GM19324 (cell line): ENCODE results near the gene CENPP.
"Not testable (repeated sequence)": the region's sequence is repeated elsewhere in the genome, so short reads cannot be mapped to it uniquely, and the experiment has no call there.

ENCODE experiments used
- ATAC-seq: cut with Tn5 transposase; IDR thresholded peaks from one replicate; pipeline ENCODE4 v1.9.1; 2021; ENCODE audit warnings: mild to moderate bottlenecking, moderate library complexity; ENCODE audit not compliant: unreplicated experiment, low FRiP score

Gene CENPP

DNA sequence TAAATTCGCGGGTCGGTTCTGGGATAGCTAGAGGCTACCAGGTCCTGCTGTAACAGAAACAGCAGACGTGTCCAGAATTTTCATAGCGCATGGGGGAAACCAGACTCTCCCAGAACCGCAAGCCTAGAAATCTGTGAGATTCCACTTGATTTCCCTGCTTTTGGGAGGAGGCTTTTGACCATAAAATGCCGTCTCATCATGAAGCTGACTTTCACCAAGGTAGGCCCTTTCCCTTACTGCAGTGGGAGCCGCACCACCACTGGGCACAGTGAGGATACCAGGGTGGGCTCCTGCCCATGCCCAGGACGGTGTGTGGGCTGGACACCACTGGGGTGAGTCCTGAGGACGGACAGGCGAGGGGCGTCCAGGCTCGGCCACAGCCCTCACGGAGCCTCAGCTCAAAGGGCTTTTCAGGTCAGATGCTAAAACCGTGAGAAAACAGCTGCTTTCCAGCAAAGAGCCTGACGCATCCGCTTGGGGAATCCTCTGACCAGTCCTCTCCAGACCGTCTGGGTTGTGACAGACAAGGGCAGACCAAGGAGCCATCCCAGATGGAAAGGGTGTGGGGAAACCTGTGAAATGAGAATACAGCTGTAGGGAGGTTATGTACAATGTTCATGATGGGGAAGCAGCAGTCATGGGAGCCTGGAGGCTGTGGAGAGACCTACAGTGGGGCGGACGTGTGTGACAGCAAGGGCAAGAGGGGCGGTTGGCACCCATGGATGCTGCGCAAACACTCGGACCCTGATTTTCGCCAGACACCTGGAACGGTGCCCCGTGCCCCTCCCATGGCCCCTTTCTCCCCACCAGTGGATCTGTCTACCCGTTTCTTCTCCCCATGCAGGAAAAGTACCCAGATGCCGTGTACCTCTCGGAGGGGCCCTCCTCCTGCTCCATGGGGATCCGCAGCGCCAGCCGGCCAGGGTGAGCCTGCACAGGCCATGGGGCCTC, 285.0 kb downstream of the CENPP start:
- no peak for ATAC-seq

DNA sequence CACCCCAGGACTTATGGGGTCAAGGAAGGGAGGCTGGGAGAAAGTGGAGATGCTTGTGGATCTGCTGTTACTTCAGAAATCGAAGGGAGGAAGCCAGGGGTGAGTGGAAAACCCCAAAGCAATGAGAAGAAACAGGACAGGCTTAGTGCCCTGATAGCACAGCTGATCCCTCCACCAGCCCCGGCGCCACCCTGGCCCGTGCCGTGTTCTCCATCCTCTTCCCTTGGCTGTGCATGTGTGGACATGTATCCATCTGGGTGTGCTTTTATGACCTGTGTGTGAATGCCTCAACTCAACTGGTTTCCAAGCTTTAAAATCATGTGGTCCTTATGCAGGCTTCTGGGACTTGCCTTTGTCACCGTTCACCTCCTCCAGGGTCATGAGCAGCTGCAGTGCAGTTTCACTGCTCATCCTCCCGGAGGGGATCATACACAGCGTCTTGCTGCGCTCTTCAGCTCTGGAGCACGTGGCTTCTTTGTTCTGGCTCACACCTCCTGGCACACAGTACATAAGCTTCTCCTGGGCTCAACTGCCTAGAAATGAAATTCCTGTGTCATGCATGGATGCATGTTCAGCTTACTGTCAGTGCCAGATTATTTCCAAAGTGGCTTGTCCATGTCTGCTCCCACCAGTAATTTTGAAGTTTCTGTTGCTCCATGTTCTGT, 286.0 kb downstream of the CENPP start:
- ATAC-seq = no peak

- ATAC-seq = no peak
Measured at GRCh38 chr9:92612292-92612691, 286.5 kb downstream of the CENPP start.

DNA sequence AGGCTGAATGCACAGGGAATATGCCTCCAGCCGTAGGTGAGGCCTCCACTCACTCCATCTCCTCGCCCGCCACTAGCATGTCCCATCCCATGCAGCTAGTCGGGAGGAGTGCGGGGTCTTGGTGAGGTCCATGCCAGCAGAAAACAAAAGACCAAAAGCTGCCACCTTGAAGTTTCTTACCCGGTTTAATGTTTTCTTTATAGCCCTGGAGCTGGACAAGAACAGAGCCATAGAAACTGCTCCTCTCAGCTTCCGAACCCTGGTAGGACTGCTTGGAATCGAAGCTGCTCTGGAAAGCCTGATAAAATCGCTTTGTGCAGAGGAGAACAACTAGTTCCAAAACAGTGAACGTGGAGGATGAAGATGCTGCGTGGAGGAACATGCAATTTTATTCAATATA, 287.1 kb downstream of the CENPP start:
- ATAC-seq = no peak

- no peak for ATAC-seq
Measured at GRCh38 chr9:92613268-92614122, 287.7 kb downstream of the CENPP start.

GRCh38 chr9:92614123-92614510, 288.4 kb downstream of the CENPP start:
- ATAC-seq = no peak

DNA sequence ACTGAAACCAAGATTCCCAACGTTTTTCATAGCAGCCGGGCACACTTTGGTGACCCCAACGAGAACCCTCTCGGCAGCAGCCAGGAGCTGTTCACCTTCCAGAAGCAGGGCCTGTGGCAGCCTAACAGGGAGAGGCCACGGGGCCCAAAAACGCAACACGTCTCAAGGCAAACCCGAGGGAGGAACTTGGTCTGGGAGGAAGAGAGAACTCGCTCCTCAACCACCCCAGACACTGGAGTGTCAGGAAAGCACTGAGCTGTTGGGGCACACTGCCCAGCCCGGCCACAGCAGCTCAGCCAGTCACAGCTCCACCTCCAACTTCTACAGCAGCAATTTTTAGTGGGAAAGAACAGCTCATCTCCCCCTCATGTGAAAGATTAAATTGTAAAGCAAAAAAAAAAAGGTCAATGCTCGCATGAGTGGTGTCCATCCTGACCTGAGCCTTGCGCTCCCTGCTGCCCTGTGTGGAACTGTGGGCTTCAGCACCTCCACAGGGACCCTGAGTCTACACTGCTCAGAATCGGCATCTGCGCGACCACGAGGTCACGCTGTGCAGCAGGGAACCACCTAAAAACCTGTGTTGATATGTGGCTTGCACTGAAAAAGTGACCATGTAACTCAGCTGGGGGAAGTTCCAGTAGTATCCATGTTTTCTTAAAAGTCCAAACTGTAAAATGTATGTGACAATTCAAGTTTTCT, 289.2 kb downstream of the CENPP start:
- ATAC-seq = no peak

GRCh38 chr9:92615790-92616189, 290.0 kb downstream of the CENPP start:
- ATAC-seq = no peak

GRCh38 chr9:92616199-92616641, 290.5 kb downstream of the CENPP start:
- no peak for ATAC-seq

- ATAC-seq = no peak
Measured at GRCh38 chr9:92616655-92617111, 290.9 kb downstream of the CENPP start.

GRCh38 chr9:92617195-92617813, 291.6 kb downstream of the CENPP start:
- ATAC-seq = no peak

DNA sequence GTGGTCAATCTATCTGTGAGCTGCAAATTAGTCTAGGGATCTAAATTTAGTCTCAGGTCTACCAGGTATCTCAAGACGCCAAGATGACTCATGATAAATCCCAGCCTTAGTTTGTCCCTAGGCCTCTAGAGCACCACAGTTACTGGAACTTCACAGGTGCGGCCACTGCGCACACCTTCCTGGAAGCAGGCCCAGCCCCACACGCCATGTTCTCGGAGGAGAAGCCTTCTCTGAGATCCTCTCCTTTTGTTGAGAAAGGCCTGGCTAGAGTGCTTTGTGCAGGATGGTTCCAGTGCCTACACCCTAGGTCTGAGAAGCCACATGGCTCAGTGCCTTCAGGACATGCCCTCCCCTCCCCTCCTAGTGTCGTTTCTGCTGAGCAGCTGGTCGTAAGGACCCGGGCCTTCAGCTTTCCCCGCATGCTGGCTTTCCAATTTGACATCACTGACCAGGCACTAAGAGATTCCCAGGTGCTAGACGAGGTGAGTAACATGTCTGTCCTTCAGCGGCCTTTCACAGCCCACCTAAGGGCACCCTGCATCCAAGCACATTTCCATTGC, 292.3 kb downstream of the CENPP start:
- no peak for ATAC-seq

- ATAC-seq = no peak
Measured at GRCh38 chr9:92618633-92619225, 293.0 kb downstream of the CENPP start.

DNA sequence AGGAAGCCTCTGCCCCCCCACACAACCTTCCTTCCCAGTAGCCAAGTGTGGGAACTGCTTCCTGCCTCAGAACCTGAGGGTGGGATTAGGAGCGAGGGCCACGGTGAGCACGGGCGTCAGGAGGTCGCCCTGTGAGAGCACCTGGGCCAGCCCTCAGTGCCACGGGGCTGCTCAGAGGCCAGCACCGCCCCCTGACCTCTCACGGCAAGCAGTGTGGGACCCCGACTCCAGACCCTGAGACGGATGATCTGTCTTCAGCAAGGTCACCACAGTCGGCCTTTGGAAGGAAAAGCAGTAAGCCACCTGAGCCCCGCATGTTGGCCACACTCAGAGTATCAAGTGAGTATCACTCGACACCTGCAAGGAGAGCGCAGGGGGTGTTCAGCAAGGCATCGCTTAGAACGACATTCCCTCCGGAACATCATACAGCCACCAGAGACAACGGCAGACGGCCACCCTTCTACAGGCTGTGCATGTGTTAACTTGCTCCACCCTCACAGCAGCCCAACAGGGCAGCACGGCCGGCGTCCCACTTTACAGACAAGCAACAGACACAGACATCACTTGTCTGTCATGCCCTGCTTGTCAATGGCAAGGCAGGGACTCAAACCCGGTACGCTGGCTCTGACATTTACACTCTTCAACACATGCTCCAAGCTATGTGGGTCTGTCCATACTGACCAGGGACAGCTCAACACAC, 294.0 kb downstream of the CENPP start:
- no peak for ATAC-seq

GRCh38 chr9:92620845-92621244, 295.1 kb downstream of the CENPP start:
- no peak for ATAC-seq

- not testable (repeated sequence) for ATAC-seq
Measured at GRCh38 chr9:92623936-92624335, 298.2 kb downstream of the CENPP start.

GRCh38 chr9:92626484-92626883, 300.7 kb downstream of the CENPP start:
- ATAC-seq = no peak

DNA sequence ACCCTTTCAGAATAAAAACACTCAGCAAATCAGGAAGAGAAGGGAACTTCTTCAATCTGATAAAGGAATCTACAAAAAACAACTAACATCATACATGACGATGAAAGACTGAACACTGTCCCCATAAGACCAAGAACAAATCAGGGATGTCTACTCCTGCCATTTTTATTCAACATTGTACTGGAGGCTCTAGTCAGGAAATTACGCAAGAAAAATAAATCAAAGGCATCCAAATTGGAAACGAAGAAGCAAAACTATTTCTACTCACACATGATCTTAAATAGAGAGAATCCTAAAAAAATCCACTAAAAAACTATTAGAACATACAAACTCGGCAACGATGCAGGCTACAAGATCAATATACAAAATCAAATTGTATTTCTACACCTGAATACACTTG, 301.9 kb downstream of the CENPP start:
- ATAC-seq = no peak
